Retinal pigment epithelial cell (primary cell): ENCODE data around the gene TSPAN19.
A peak's percentile ranks its signal among the peaks of the same experiment; 100 is the strongest.

Source experiments
- DNase-seq: peaks from one replicate; pipeline ENCODE4 v3.0.0-alpha.2; 2010; ENCODE audit warnings: low read depth
- H3K4me3 ChIP-seq: 2 replicates; pipeline ENCODE4 v1.5.1; 2011; ENCODE audit warnings: mild to moderate bottlenecking, low read length, control low read depth, moderate library complexity
- TF ChIP-seq, protein P1 (sequence below): conservative IDR thresholded peaks from 2 replicates; pipeline ENCODE4 v1.5.1; 2011; ENCODE audit warnings: low read depth, low read length, control low read depth, inconsistent platforms

TSPAN19 gene

DNA sequence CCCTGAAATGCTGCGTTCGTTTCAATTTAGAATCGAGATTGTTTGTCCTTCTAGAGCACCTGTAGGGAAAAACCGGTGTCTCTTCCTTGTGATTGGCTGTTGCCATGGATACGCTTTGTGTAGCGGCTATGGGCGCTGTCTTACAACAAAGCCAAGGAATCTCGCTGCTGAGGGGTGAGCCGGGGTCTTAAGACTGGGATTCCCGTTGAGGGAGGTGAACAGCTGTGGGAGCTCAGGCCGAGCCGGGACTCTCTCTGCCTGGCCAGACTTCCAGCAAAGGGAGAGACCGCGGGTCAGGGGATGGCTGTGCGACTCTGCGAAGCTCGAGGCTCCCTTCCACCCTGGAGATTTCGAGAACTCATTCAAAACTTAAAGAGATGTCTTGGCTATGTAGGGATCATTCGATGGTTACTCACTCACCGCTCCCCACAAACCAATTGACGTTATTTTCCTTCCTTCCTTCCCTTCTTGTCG is at the start of gene TSPAN19, which contains the start of gene LRRIQ1:
TSPAN19 (minus strand) TSS at position 44 of the 474 bp plus-strand sequence. CDS start 6,331 bp downstream, outside the sequence.
LRRIQ1 (plus strand) TSS at position 118 of the 474 bp plus-strand sequence. CDS start 1,826 bp downstream, outside the sequence.
- peak; percentile 77 for DNase-seq
- TF ChIP-seq, protein P1, sequence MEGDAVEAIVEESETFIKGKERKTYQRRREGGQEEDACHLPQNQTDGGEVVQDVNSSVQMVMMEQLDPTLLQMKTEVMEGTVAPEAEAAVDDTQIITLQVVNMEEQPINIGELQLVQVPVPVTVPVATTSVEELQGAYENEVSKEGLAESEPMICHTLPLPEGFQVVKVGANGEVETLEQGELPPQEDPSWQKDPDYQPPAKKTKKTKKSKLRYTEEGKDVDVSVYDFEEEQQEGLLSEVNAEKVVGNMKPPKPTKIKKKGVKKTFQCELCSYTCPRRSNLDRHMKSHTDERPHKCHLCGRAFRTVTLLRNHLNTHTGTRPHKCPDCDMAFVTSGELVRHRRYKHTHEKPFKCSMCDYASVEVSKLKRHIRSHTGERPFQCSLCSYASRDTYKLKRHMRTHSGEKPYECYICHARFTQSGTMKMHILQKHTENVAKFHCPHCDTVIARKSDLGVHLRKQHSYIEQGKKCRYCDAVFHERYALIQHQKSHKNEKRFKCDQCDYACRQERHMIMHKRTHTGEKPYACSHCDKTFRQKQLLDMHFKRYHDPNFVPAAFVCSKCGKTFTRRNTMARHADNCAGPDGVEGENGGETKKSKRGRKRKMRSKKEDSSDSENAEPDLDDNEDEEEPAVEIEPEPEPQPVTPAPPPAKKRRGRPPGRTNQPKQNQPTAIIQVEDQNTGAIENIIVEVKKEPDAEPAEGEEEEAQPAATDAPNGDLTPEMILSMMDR, result no peak

DNA sequence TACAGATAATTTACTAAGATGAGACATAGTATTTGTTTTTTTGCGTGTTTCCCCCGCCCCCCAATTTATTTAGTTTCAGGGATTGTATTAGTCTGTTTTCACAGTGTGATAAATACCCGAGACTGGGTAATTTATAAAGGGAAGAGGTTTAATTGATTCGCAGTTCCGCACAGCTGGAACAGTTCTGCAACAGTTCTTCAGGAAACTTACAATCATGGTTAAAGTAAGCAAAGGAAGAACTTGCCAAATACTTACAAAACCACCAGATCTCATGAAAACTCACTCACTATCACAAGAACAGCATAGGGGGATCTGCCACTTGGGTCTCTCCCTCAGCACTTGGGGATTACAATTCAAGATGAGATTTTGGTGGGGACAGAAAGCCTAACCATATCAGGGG is 49.0 kb upstream of the TSPAN19 start:
- TF ChIP-seq, protein P1, result no peak
- no peak overlapping the region for H3K4me3 ChIP-seq
- DNase-seq, result no peak

More for the DNA sequence above, at the start of gene TSPAN19, which contains the start of gene LRRIQ1:
- H3K4me3 ChIP-seq, result peak within 1 kb of the TSS; percentile 86

DNA sequence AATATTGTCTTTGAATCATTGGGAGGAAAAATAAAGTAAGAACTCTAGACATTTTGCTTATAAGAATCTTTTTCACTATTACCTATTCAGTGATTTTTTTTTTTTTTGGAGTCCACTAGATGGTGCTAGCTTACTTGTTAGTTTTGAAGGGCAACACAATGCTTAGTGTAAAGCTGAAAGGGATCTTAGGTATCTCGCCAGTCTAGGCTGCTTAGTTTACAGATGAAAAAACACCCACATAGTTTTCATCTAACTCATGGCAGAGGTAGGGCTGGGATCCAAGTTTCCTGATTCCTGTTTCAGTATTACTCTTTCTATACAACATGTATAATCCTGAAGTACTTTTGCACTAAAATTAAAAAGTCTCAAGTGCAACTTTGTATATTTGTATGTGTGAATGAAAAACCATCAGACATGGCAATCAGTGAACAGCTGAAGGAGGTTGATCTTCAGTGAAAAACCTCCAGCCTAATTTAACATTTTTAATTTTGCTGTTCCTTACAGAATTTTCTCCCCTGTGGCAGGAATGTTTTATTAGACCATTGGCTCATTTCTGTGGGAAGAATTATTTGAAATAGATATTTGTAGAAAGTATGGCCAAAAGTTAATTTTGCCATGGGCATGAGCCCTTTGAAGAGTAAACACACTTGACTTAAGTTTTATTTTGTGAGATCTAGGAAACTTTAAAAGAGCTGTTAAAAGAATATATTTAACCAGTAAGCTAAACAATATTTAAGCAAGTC is 40.8 kb upstream of the TSPAN19 start:
- peak; percentile 95 for DNase-seq
- TF ChIP-seq, protein P1, result peak; percentile 59
- no peak overlapping the region for H3K4me3 ChIP-seq

DNA sequence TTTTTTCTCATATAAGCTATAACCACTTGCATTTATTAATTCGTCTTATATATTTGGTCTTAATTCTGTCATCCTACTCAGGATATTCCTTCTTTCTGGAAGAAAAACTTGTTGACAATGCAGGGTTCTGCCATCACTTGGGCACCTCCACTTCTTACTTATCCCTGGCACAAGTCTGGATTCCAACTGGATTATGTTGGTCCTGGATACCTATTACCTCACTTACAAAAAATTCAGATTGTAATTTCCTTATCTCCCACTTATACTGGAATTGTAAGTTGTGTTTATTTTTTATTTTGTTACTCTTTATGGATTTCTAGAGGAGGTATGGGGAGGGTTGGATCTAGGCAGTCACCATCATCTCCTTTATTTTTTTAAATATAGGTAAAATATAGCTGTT is 36.7 kb upstream of the TSPAN19 start:
- TF ChIP-seq, protein P1, result no peak
- H3K4me3 ChIP-seq, result no peak overlapping the region
- no peak for DNase-seq

DNA sequence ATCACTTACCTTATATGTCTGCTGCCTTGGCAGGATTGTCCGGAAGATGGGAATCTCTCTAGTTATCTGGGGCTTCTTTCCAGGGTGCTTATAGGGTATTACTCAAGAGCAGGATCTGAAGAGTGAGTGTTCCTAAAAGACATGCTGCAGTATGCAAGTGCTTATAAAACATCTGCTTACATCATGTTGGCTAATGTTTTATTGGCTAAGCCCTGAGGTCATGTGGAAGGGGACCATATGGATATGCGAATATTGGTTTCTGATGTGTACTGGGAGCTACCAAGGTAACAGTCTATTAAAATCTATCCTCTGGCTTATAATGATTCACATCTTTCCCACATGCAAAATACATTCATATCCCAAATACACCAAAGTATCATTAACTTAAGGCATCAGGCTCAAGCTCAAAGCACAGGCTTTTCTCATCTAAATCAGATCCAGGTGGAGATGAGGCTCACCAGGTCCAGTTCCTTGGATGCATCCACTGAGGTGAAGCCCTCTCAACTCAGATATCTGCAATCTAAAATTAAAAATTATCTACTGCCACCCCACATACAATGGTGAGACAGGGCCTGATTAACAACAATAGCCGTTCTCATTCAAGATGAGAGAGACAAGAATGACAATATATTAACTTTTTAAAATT is 29.9 kb upstream of the TSPAN19 start:
- DNase-seq, result no peak
- TF ChIP-seq, protein P1, result no peak
- no peak overlapping the region for H3K4me3 ChIP-seq

DNA sequence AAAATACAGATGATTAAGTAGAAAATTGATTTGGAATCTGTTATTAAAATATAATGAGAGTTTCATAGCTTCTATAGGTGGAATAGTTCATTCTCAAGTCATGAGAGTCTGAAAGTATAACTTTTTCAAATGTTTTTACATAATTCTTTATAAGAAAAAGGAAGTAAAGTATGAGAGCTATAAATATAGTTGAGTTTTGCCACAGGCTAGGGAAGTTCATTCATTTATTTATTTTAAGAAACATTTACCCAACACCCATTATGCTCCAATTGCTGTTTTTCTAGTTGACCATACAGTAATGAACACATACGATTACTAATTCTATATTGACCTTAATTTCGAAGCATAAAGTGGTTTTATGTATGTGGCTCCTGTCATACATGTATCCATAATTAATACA is 24.8 kb upstream of the TSPAN19 start:
- H3K4me3 ChIP-seq, result no peak overlapping the region
- TF ChIP-seq, protein P1, result no peak
- no peak for DNase-seq
